GM10266 (cell line): ENCODE measurements around the gene NSMCE1.
"Not testable (repeated sequence)": the region's sequence is repeated elsewhere in the genome, so short reads cannot be mapped to it uniquely, and the experiment has no call there.

Experiments
- DNase-seq: peaks from one replicate; pipeline ENCODE4 v3.0.0; 2012; ENCODE audit errors: extremely low spot score
- TF ChIP-seq, protein P1 (sequence below): IDR thresholded peaks from 2 replicates; pipeline ENCODE4 v1.5.1; 2012; ENCODE audit warnings: mild to moderate bottlenecking, low read depth; ENCODE audit not compliant: control insufficient read depth, insufficient read depth; ENCODE audit errors: missing control alignments

The NSMCE1 gene

GRCh38 chr16:27253526-27253930 lies 15.0 kb downstream of the NSMCE1 start:
- TF ChIP-seq, protein P1, sequence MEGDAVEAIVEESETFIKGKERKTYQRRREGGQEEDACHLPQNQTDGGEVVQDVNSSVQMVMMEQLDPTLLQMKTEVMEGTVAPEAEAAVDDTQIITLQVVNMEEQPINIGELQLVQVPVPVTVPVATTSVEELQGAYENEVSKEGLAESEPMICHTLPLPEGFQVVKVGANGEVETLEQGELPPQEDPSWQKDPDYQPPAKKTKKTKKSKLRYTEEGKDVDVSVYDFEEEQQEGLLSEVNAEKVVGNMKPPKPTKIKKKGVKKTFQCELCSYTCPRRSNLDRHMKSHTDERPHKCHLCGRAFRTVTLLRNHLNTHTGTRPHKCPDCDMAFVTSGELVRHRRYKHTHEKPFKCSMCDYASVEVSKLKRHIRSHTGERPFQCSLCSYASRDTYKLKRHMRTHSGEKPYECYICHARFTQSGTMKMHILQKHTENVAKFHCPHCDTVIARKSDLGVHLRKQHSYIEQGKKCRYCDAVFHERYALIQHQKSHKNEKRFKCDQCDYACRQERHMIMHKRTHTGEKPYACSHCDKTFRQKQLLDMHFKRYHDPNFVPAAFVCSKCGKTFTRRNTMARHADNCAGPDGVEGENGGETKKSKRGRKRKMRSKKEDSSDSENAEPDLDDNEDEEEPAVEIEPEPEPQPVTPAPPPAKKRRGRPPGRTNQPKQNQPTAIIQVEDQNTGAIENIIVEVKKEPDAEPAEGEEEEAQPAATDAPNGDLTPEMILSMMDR, result no peak
- no peak for DNase-seq

GRCh38 chr16:27252206-27252585 lies 16.4 kb downstream of the NSMCE1 start:
- DNase-seq, result no peak
- TF ChIP-seq, protein P1, result no peak

DNA sequence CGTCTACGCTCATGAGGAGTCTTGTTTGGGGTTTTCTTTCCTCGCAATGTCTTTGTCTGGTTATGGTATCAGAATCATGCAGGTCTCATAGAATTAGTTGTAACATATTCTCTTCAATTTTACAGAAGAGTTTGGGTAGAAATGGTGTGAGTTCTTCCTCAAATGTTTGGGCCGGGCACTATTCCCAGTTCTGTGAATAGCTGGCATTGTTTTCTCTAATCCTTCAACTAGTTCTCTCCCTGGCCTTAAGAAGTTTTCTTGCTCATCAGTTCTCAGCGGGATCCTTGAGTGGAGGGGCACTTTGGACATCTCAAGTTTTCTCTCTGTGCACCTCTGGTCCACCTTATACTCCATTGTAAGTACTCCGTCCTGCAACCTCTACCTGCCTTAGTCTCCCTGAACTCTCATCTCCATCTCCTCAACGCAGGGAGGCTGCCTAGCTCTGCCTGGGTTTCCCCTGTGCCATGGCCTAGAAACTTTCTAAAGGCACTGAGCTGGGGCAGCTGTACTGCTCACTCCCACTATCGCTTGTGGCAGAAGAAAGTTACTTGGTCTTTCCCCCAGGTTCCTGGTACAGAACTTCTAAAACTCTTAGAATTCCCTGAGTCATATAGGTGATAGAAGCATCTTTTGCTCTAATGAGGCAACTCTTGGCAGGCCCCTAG lies 16.9 kb downstream of the NSMCE1 start:
- TF ChIP-seq, protein P1, result no peak
- no peak for DNase-seq

GRCh38 chr16:27248886-27249285 lies 19.7 kb downstream of the NSMCE1 start:
- DNase-seq, result not testable (repeated sequence)

DNA sequence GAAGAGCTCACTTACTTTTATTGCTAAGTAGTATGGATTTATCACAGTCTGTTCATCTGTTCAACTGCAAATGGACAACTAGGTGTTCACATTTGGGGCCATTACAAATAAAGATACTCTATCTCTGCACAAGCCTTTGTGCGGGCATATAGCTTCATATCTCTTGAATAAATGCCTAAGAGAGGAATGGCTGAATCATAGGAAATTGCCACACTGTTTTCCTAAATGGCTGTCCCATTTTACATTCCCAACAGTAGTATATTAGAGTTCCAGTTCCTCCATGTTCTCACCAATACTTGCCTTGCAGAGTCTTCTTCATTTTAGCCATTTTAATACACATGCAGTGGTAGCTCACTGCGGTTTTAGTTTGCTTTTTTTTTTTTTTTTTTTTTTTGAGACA lies 20.5 kb downstream of the NSMCE1 start:
- DNase-seq, result no peak
- TF ChIP-seq, protein P1, result no peak

- DNase-seq, result not testable (repeated sequence)
Observed at GRCh38 chr16:27247076-27247475, 21.5 kb downstream of the NSMCE1 start.

GRCh38 chr16:27246439-27246838 lies 22.1 kb downstream of the NSMCE1 start:
- DNase-seq, result no peak
- TF ChIP-seq, protein P1, result no peak

GRCh38 chr16:27245276-27246172 lies 23.0 kb downstream of the NSMCE1 start:
- TF ChIP-seq, protein P1, result no peak
- DNase-seq, result no peak
